ENCODE results near the gene ADAM8. TPM values are rescaled to one million over a fixed set of nuclear protein-coding genes. Genes with fewer than 3 reads are reported as not detected.

The ADAM8 gene
- total RNA-seq, 1 donor from 2014 or later = 2.6 TPM

- no peak overlapping the region for H3K4me3 ChIP-seq (ENCODE audit: low read length in 3 of 3)
- H3K9me3 ChIP-seq (ENCODE audit: control insufficient read depth in 3 of 3, low read length in 3 of 3) = no peaks in the 10 kb centered on the region
- H3K36me3 ChIP-seq (ENCODE audit: control insufficient read depth in 3 of 3, insufficient read depth in 3 of 3, low read length in 3 of 3) = peaks cover 35 to 40% (median 39%) of the 10 kb centered on the region in 3 donors
- no peak overlapping the region for H3K9ac ChIP-seq (ENCODE audit: low read depth in 1 of 3, low read length in 3 of 3)
- H3K4me1 ChIP-seq (ENCODE audit: control insufficient read depth in 3 of 3, insufficient read depth in 3 of 3, low read length in 3 of 3) = peaks cover 0 to 7% (median 4%) of the 10 kb centered on the region in 3 donors
- H3K27me3 ChIP-seq (ENCODE audit: control insufficient read depth in 3 of 3, insufficient read depth in 3 of 3, low read length in 3 of 3) = peaks cover 5 to 32% (median 26%) of the 10 kb centered on the region in 3 donors
- no peak overlapping the region for H3K27ac ChIP-seq (ENCODE audit: low read depth, low read length)
Measured at GRCh38 chr10:133277993-133278576, 1.4 kb upstream of the ADAM8 start.

GRCh38 chr10:133277277-133277992 is 767 bp upstream of the ADAM8 start:
- Histone ChIP-seq H3K4me1 (ENCODE audit: control insufficient read depth in 3 of 3, insufficient read depth in 3 of 3, low read length in 3 of 3) (peaks cover 0 to 7% (median 4%) of the 10 kb centered on the region in 3 donors), H3K9me3 (ENCODE audit: control insufficient read depth in 3 of 3, low read length in 3 of 3) (no peaks in the 10 kb centered on the region), H3K27ac (ENCODE audit: low read depth, low read length) (no peak overlapping the region), H3K4me3 (ENCODE audit: low read length in 3 of 3) (no peak overlapping the region), H3K27me3 (ENCODE audit: control insufficient read depth in 3 of 3, insufficient read depth in 3 of 3, low read length in 3 of 3) (peaks cover 5 to 32% (median 26%) of the 10 kb centered on the region in 3 donors), H3K36me3 (ENCODE audit: control insufficient read depth in 3 of 3, insufficient read depth in 3 of 3, low read length in 3 of 3) (peaks cover 29 to 34% (median 32%) of the 10 kb centered on the region in 3 donors), H3K9ac (ENCODE audit: low read depth in 1 of 3, low read length in 3 of 3) (no peak overlapping the region)

GRCh38 chr10:133276100-133276434 is 601 bp downstream of the ADAM8 start:
- Histone ChIP-seq H3K4me1 (ENCODE audit: control insufficient read depth in 3 of 3, insufficient read depth in 3 of 3, low read length in 3 of 3) (peaks cover 0 to 7% (median 4%) of the 10 kb centered on the region in 3 donors), H3K4me3 (ENCODE audit: low read length in 3 of 3) (peak overlapping the region in 1 of 3 donors; percentile 4), H3K9ac (ENCODE audit: low read depth in 1 of 3, low read length in 3 of 3) (peak overlapping the region in 1 of 3 donors; percentile 5), H3K36me3 (ENCODE audit: control insufficient read depth in 3 of 3, insufficient read depth in 3 of 3, low read length in 3 of 3) (peaks cover 19 to 21% (median 19%) of the 10 kb centered on the region in 3 donors), H3K27me3 (ENCODE audit: control insufficient read depth in 3 of 3, insufficient read depth in 3 of 3, low read length in 3 of 3) (peaks cover 5 to 32% (median 26%) of the 10 kb centered on the region in 3 donors), H3K9me3 (ENCODE audit: control insufficient read depth in 3 of 3, low read length in 3 of 3) (no peaks in the 10 kb centered on the region), H3K27ac (ENCODE audit: low read depth, low read length) (no peak overlapping the region)

- Histone ChIP-seq H3K4me1 (ENCODE audit: control insufficient read depth in 3 of 3, insufficient read depth in 3 of 3, low read length in 3 of 3) (peaks cover 0 to 7% (median 4%) of the 10 kb centered on the region in 3 donors), H3K27ac (ENCODE audit: low read depth, low read length) (no peak overlapping the region)
Measured at GRCh38 chr10:133275684-133276092, 980 bp downstream of the ADAM8 start.

GRCh38 chr10:133274751-133275683 is 1.7 kb downstream of the ADAM8 start:
- no peak overlapping the region for H3K9ac ChIP-seq (ENCODE audit: low read depth in 1 of 3, low read length in 3 of 3)
- H3K4me1 ChIP-seq (ENCODE audit: control insufficient read depth in 3 of 3, insufficient read depth in 3 of 3, low read length in 3 of 3) = peaks cover 0 to 4% (median 2%) of the 10 kb centered on the region in 3 donors
- H3K27me3 ChIP-seq (ENCODE audit: control insufficient read depth in 3 of 3, insufficient read depth in 3 of 3, low read length in 3 of 3) = peaks cover 5 to 32% (median 26%) of the 10 kb centered on the region in 3 donors
- peaks cover 13 to 19% (median 18%) of the 10 kb centered on the region in 3 donors for H3K36me3 ChIP-seq (ENCODE audit: control insufficient read depth in 3 of 3, insufficient read depth in 3 of 3, low read length in 3 of 3)
- H3K9me3 ChIP-seq (ENCODE audit: control insufficient read depth in 3 of 3, low read length in 3 of 3) = no peaks in the 10 kb centered on the region
- no peak overlapping the region for H3K27ac ChIP-seq (ENCODE audit: low read depth, low read length)
- H3K4me3 ChIP-seq (ENCODE audit: low read length in 3 of 3) = no peak overlapping the region

More at GRCh38 chr10:133275684-133276092, 980 bp downstream of the ADAM8 start:
- Histone ChIP-seq H3K36me3 (ENCODE audit: control insufficient read depth in 3 of 3, insufficient read depth in 3 of 3, low read length in 3 of 3) (peaks cover 18 to 20% (median 19%) of the 10 kb centered on the region in 3 donors), H3K27me3 (ENCODE audit: control insufficient read depth in 3 of 3, insufficient read depth in 3 of 3, low read length in 3 of 3) (peaks cover 5 to 32% (median 26%) of the 10 kb centered on the region in 3 donors), H3K4me3 (ENCODE audit: low read length in 3 of 3) (peak overlapping the region in 1 of 3 donors; percentile 4), H3K9ac (ENCODE audit: low read depth in 1 of 3, low read length in 3 of 3) (no peak overlapping the region), H3K9me3 (ENCODE audit: control insufficient read depth in 3 of 3, low read length in 3 of 3) (no peaks in the 10 kb centered on the region)

GRCh38 chr10:133273534-133274143 is 3.0 kb downstream of the ADAM8 start:
- H3K4me1 ChIP-seq (ENCODE audit: control insufficient read depth in 3 of 3, insufficient read depth in 3 of 3, low read length in 3 of 3) = peaks cover 0 to 4% (median 0%) of the 10 kb centered on the region in 3 donors
- H3K4me3 ChIP-seq (ENCODE audit: low read length in 3 of 3) = no peak overlapping the region
- no peaks in the 10 kb centered on the region for H3K9me3 ChIP-seq (ENCODE audit: control insufficient read depth in 3 of 3, low read length in 3 of 3)
- peaks cover 0 to 7% (median 7%) of the 10 kb centered on the region in 3 donors for H3K36me3 ChIP-seq (ENCODE audit: control insufficient read depth in 3 of 3, insufficient read depth in 3 of 3, low read length in 3 of 3)
- H3K9ac ChIP-seq (ENCODE audit: low read depth in 1 of 3, low read length in 3 of 3) = no peak overlapping the region
- H3K27ac ChIP-seq (ENCODE audit: low read depth, low read length) = no peak overlapping the region
- H3K27me3 ChIP-seq (ENCODE audit: control insufficient read depth in 3 of 3, insufficient read depth in 3 of 3, low read length in 3 of 3) = peaks cover 5 to 32% (median 26%) of the 10 kb centered on the region in 3 donors

GRCh38 chr10:133272964-133273420 is 3.7 kb downstream of the ADAM8 start:
- Histone ChIP-seq H3K4me1 (ENCODE audit: control insufficient read depth in 3 of 3, insufficient read depth in 3 of 3, low read length in 3 of 3) (peaks cover 0 to 4% (median 0%) of the 10 kb centered on the region in 3 donors), H3K27ac (ENCODE audit: low read depth, low read length) (no peak overlapping the region), H3K27me3 (ENCODE audit: control insufficient read depth in 3 of 3, insufficient read depth in 3 of 3, low read length in 3 of 3) (peaks cover 5 to 32% (median 26%) of the 10 kb centered on the region in 3 donors), H3K9ac (ENCODE audit: low read depth in 1 of 3, low read length in 3 of 3) (no peak overlapping the region), H3K9me3 (ENCODE audit: control insufficient read depth in 3 of 3, low read length in 3 of 3) (no peaks in the 10 kb centered on the region), H3K4me3 (ENCODE audit: low read length in 3 of 3) (no peak overlapping the region), H3K36me3 (ENCODE audit: control insufficient read depth in 3 of 3, insufficient read depth in 3 of 3, low read length in 3 of 3) (peaks cover 0 to 5% (median 4%) of the 10 kb centered on the region in 3 donors)

- Histone ChIP-seq H3K36me3 (ENCODE audit: control insufficient read depth in 3 of 3, insufficient read depth in 3 of 3, low read length in 3 of 3) (peaks cover 0 to 5% (median 4%) of the 10 kb centered on the region in 3 donors), H3K9me3 (ENCODE audit: control insufficient read depth in 3 of 3, low read length in 3 of 3) (no peaks in the 10 kb centered on the region), H3K27me3 (ENCODE audit: control insufficient read depth in 3 of 3, insufficient read depth in 3 of 3, low read length in 3 of 3) (peaks cover 5 to 30% (median 24%) of the 10 kb centered on the region in 3 donors), H3K4me3 (ENCODE audit: low read length in 3 of 3) (no peak overlapping the region), H3K4me1 (ENCODE audit: control insufficient read depth in 3 of 3, insufficient read depth in 3 of 3, low read length in 3 of 3) (peaks cover 0 to 4% (median 0%) of the 10 kb centered on the region in 3 donors), H3K9ac (ENCODE audit: low read depth in 1 of 3, low read length in 3 of 3) (no peak overlapping the region), H3K27ac (ENCODE audit: low read depth, low read length) (no peak overlapping the region)
Measured at GRCh38 chr10:133272301-133272963, 4.2 kb downstream of the ADAM8 start.
